CD4-positive, alpha-beta memory T cell (primary cell): ENCODE measurements around the gene PCDHA2. TPM values are rescaled to one million over a fixed set of nuclear protein-coding genes. Genes with fewer than 3 reads are reported as not detected.
A peak's percentile ranks its signal among the peaks of the same experiment; 100 is the strongest.
"Not testable (repeated sequence)": the region's sequence is repeated elsewhere in the genome, so short reads cannot be mapped to it uniquely, and the experiment has no call there.

Experiments
- CTCF ChIA-PET: fragments of 350-600 bp; sonication (Branson Sonifier 250); formaldehyde crosslinking; loops from one replicate; lab custom pipeline; 2021; ENCODE audit warnings: inconsistent platforms; ENCODE audit not compliant: partially characterized antibody; lab: Charles Lee
- POLR2A ChIA-PET: fragments of 350-600 bp; sonication (Branson Sonifier 250); formaldehyde crosslinking; loops from one replicate; lab custom pipeline; 2021; ENCODE audit not compliant: partially characterized antibody; lab: Charles Lee
- DNase-seq, 5 donors: peaks; one replicate each; pipeline versions ENCODE4 v3.0.0 to v3.0.0-alpha.2; 2020 to 2022; ENCODE audit warnings: mixed read lengths in 1 of 5
- H3K27ac ChIP-seq: one replicate; pipeline ENCODE4 v1.7.0; 2013; ENCODE audit warnings: low read depth, low read length
- H3K27me3 ChIP-seq: 2 replicates; pipeline ENCODE4 v1.7.0; 2013; ENCODE audit warnings: mild to moderate bottlenecking, low read length, moderate library complexity; ENCODE audit not compliant: insufficient read depth
- H3K36me3 ChIP-seq: 2 replicates; pipeline ENCODE4 v1.7.0; 2013; ENCODE audit warnings: mild to moderate bottlenecking, low read length, moderate library complexity; ENCODE audit not compliant: insufficient read depth
- H3K4me1 ChIP-seq: 2 replicates; pipeline ENCODE4 v1.7.0; 2013; ENCODE audit warnings: mild to moderate bottlenecking, low read length, moderate library complexity; ENCODE audit not compliant: insufficient read depth
- H3K4me3 ChIP-seq, 2 donors: one replicate each; pipeline ENCODE4 v1.7.0; 2013; ENCODE audit warnings: low read length in 2 of 2, mild to moderate bottlenecking in 1 of 2
- H3K9me3 ChIP-seq, 2 donors: one replicate each; pipeline ENCODE4 v1.7.0; 2013; ENCODE audit warnings: low read length in 2 of 2, control low read depth in 1 of 2; ENCODE audit not compliant: control insufficient read depth in 1 of 2
- H3K27ac Mint-ChIP-seq, 7 donors: one replicate each; pipeline ENCODE4 v1.8.0; 2020 to 2021; ENCODE audit warnings: mixed read lengths in 7 of 7, mild to moderate bottlenecking in 6 of 7, inconsistent platforms in 3 of 7, moderate library complexity in 3 of 7
- H3K27me3 Mint-ChIP-seq, 2 donors: one replicate each; pipeline ENCODE4 v1.8.0; 2020 to 2021; ENCODE audit warnings: mixed read lengths in 2 of 2
- H3K36me3 Mint-ChIP-seq, 2 donors: one replicate each; pipeline ENCODE4 v1.8.0; 2020 to 2021; ENCODE audit warnings: mixed read lengths in 2 of 2, inconsistent platforms in 1 of 2, mild to moderate bottlenecking in 1 of 2
- H3K4me1 Mint-ChIP-seq, 4 donors: one replicate each; pipeline ENCODE4 v1.8.0; 2020 to 2021; ENCODE audit warnings: mixed read lengths in 4 of 4, mild to moderate bottlenecking in 1 of 4
- H3K4me3 Mint-ChIP-seq, 8 donors: one replicate each; pipeline ENCODE4 v1.8.0; 2020 to 2021; ENCODE audit warnings: mixed read lengths in 8 of 8, mild to moderate bottlenecking in 7 of 8, moderate library complexity in 6 of 8, inconsistent platforms in 3 of 8
- H3K9me3 Mint-ChIP-seq, 8 donors: one replicate each; pipeline ENCODE4 v1.8.0; 2020 to 2021; ENCODE audit warnings: mixed read lengths in 8 of 8, mild to moderate bottlenecking in 5 of 8, inconsistent platforms in 3 of 8, moderate library complexity in 1 of 8
- intact Hi-C: fragments of 100-400 bp; cut with micrococcal nuclease; formaldehyde crosslinking; loops from one replicate; pipeline ENCODE4 v1.15.1; 2023
- polyA plus RNA-seq, 2 donors: library from polyadenylated mRNA; unstranded; fragments of 300-500 nt; fragmentation: Illumina TruSeq; gene quantifications; one replicate each; pipeline ENCODE4 v1.2.3, GENCODE V29; 2021
- total RNA-seq, 2 experiments: library from RNA; stranded (reverse); gene quantifications; one replicate each; pipeline ENCODE4 v1.2.3, GENCODE V29; 2021

Gene PCDHA2
- total and polyA plus RNA-seq, 4 experiments from 2014 or later: not detected

- peak overlapping the region in 1 of 7 donors; percentile 53 for H3K27ac Mint-ChIP-seq
Observed at GRCh38 chr5:140801494-140801841, 6.8 kb downstream of the PCDHA2 start.

GRCh38 chr5:140802381-140802780 is 7.7 kb downstream of the PCDHA2 start:
- H3K27me3 ChIP-seq, H3K4me3 Mint-ChIP-seq, intact Hi-C loops, CTCF ChIA-PET, H3K9me3 ChIP-seq, H3K4me1 Mint-ChIP-seq, H3K4me3 ChIP-seq, H3K36me3 ChIP-seq, H3K4me1 ChIP-seq, POLR2A ChIA-PET, H3K27ac ChIP-seq, H3K27ac Mint-ChIP-seq: not testable (repeated sequence)
- H3K27me3 Mint-ChIP-seq: peaks cover 10 to 22% of the 10 kb centered on the region in 2 donors
- peaks cover 3 to 77% (median 52%) of the 10 kb centered on the region in 8 donors for H3K9me3 Mint-ChIP-seq
- DNase-seq: peak in 1 of 5 donors; percentile 5
- peaks cover 7 to 12% of the 10 kb centered on the region in 2 donors for H3K36me3 Mint-ChIP-seq

More at GRCh38 chr5:140801494-140801841, 6.8 kb downstream of the PCDHA2 start:
- Mint-ChIP-seq H3K4me1 (no peaks in the 10 kb centered on the region), H3K9me3 (peaks cover 3 to 73% (median 51%) of the 10 kb centered on the region in 8 donors), H3K27me3 (peaks cover 9 to 19% of the 10 kb centered on the region in 2 donors), H3K36me3 (peaks cover 4 to 10% of the 10 kb centered on the region in 2 donors), H3K4me3 (no peak overlapping the region)
- ChIA-PET POLR2A (no interaction called here), CTCF (no interaction called here)
- DNase-seq: no peak
- Histone ChIP-seq H3K9me3 (peaks cover 0 to 4% of the 10 kb centered on the region in 2 donors), H3K27ac (no peak overlapping the region), H3K36me3 (no peaks in the 10 kb centered on the region), H3K4me1 (no peaks in the 10 kb centered on the region), H3K27me3 (peaks cover 5% of the 10 kb centered on the region), H3K4me3 (no peak overlapping the region)
- intact Hi-C loops: no loop called here

- CTCF ChIA-PET: no interaction called here
- H3K27ac Mint-ChIP-seq: no peak overlapping the region
- intact Hi-C loops: no loop called here
- H3K36me3 Mint-ChIP-seq: peaks cover 7 to 12% of the 10 kb centered on the region in 2 donors
- peaks cover 10 to 22% of the 10 kb centered on the region in 2 donors for H3K27me3 Mint-ChIP-seq
- Histone ChIP-seq H3K9me3 (peaks cover 0 to 4% of the 10 kb centered on the region in 2 donors), H3K36me3 (no peaks in the 10 kb centered on the region), H3K27ac (no peak overlapping the region), H3K27me3 (peaks cover 5% of the 10 kb centered on the region), H3K4me3 (no peak overlapping the region), H3K4me1 (no peaks in the 10 kb centered on the region)
- H3K4me3 Mint-ChIP-seq: no peak overlapping the region
- POLR2A ChIA-PET: no interaction called here
- peak in 1 of 5 donors; percentile 26 for DNase-seq
- peaks cover 3 to 78% (median 55%) of the 10 kb centered on the region in 8 donors for H3K9me3 Mint-ChIP-seq
- H3K4me1 Mint-ChIP-seq: no peaks in the 10 kb centered on the region
Observed at GRCh38 chr5:140802781-140803271, 8.2 kb downstream of the PCDHA2 start.

- Mint-ChIP-seq H3K36me3 (peaks cover 7 to 9% of the 10 kb centered on the region in 2 donors), H3K27me3 (peaks cover 7 to 18% of the 10 kb centered on the region in 2 donors), H3K9me3 (peaks cover 3 to 78% (median 47%) of the 10 kb centered on the region in 8 donors), H3K27ac (no peak within 1 kb of the TSS), H3K4me1 (no peaks in the 10 kb centered on the region), H3K4me3 (peak within 1 kb of the TSS in 1 of 8 donors; percentile 13)
- ChIA-PET CTCF (interaction anchor here (0.9 kb wide), 1 partner anchor 9 kb away, joined by 3 read pairs; no protein-coding TSS in a partner anchor), POLR2A (no interaction called here)
- intact Hi-C loops: no loop called here
- Histone ChIP-seq H3K36me3 (no peaks in the 10 kb centered on the region), H3K4me3 (no peak within 1 kb of the TSS), H3K4me1 (no peaks in the 10 kb centered on the region), H3K9me3 (no peaks in the 10 kb centered on the region), H3K27me3 (no peaks in the 10 kb centered on the region), H3K27ac (no peak within 1 kb of the TSS)
- no peak for DNase-seq
Observed at GRCh38 chr5:140806834-140807775, 12.5 kb downstream of the PCDHA2 start, which contains the start of gene PCDHA4. TSS of gene PCDHA4 (plus strand) at chr5:140807068.

GRCh38 chr5:140808241-140808888 is 13.7 kb downstream of the PCDHA2 start:
- CTCF ChIA-PET: interaction anchor here (0.9 kb wide), 1 partner anchor 8 kb away, joined by 3 read pairs; no protein-coding TSS in a partner anchor
- peaks cover 3 to 82% (median 53%) of the 10 kb centered on the region in 8 donors for H3K9me3 Mint-ChIP-seq
- H3K4me1 Mint-ChIP-seq, intact Hi-C loops, DNase-seq, POLR2A ChIA-PET, H3K4me3 ChIP-seq, H3K4me1 ChIP-seq, H3K9me3 ChIP-seq, H3K27me3 ChIP-seq, H3K4me3 Mint-ChIP-seq, H3K36me3 ChIP-seq, H3K27ac ChIP-seq, H3K27ac Mint-ChIP-seq: not testable (repeated sequence)
- H3K36me3 Mint-ChIP-seq: peaks cover 7 to 13% of the 10 kb centered on the region in 2 donors
- H3K27me3 Mint-ChIP-seq: peaks cover 7 to 18% of the 10 kb centered on the region in 2 donors

GRCh38 chr5:140808889-140809291 is 14.2 kb downstream of the PCDHA2 start:
- no peak overlapping the region for H3K27ac Mint-ChIP-seq
- peaks cover 7 to 15% of the 10 kb centered on the region in 2 donors for H3K27me3 Mint-ChIP-seq

More at GRCh38 chr5:140808889-140809291, 14.2 kb downstream of the PCDHA2 start:
- Histone ChIP-seq H3K27me3 (no peaks in the 10 kb centered on the region), H3K4me1 (no peaks in the 10 kb centered on the region), H3K4me3 (no peak overlapping the region), H3K9me3 (no peaks in the 10 kb centered on the region), H3K27ac (no peak overlapping the region), H3K36me3 (no peaks in the 10 kb centered on the region)
- intact Hi-C loops: no loop called here
- Mint-ChIP-seq H3K9me3 (peaks cover 3 to 77% (median 49%) of the 10 kb centered on the region in 8 donors), H3K4me3 (no peak overlapping the region), H3K36me3 (peaks cover 3 to 10% of the 10 kb centered on the region in 2 donors), H3K4me1 (no peaks in the 10 kb centered on the region)
- ChIA-PET CTCF (no interaction called here), POLR2A (no interaction called here)
- no peak for DNase-seq
